Heart left ventricle (tissue), 16 donors: ENCODE results near the gene TSKU. TPM values are rescaled to one million over a fixed set of nuclear protein-coding genes. Genes with fewer than 3 reads are reported as not detected.
A peak's percentile ranks its signal among the peaks of the same experiment; 100 is the strongest.

Experiments used
- ATAC-seq, 4 donors: fragments of 200-7000 bp; cut with Tn5 transposase; one replicate each; pipeline ENCODE4 v1.9.1; 2020 to 2022; ENCODE audit warnings: moderate library complexity in 4 of 4, mild to moderate bottlenecking in 3 of 4, moderate number of reproducible peaks in 1 of 4
- DNase-seq, 5 donors: peaks; one replicate each; pipeline ENCODE4 v3.0.0-alpha.2; 2020
- H3K27ac ChIP-seq, 12 donors: fragments of 200-600 bp; sonication (generic) in 4 of 12; one replicate each; pipeline versions ENCODE4 v1.5.0 to v1.8.0; 2016 to 2022; ENCODE audit warnings: mild to moderate bottlenecking in 2 of 12
- H3K27me3 ChIP-seq, 9 donors: fragments of 200-600 bp; sonication (generic) in 2 of 9; one replicate each; pipeline versions ENCODE4 v1.5.1 to v1.8.0; 2016 to 2022; ENCODE audit warnings: mild to moderate bottlenecking in 3 of 9
- H3K36me3 ChIP-seq, 9 donors: fragments of 200-600 bp; sonication (generic) in 2 of 9; one replicate each; pipeline versions ENCODE4 v1.5.0 to v1.8.0; 2018 to 2022; ENCODE audit warnings: mild to moderate bottlenecking in 2 of 9
- H3K4me1 ChIP-seq, 12 donors: fragments of 200-600 bp; sonication (generic) in 4 of 12; one replicate each; pipeline versions ENCODE4 v1.5.0 to v1.8.0; 2016 to 2022; ENCODE audit warnings: mild to moderate bottlenecking in 3 of 12
- H3K4me3 ChIP-seq, 12 donors: fragments of 200-600 bp; sonication (generic) in 4 of 12; one replicate each; pipeline versions ENCODE4 v1.5.0 to v1.8.0; 2017 to 2022; ENCODE audit warnings: mild to moderate bottlenecking in 9 of 12, moderate library complexity in 4 of 12
- H3K9me3 ChIP-seq, 12 donors: fragments of 200-600 bp; sonication (generic) in 4 of 12; one replicate each; pipeline versions ENCODE4 v1.5.0 to v1.8.0; 2016 to 2022; ENCODE audit warnings: mild to moderate bottlenecking in 1 of 12
- POLR2A ChIP-seq, 2 donors: fragments of 450-650 bp; IDR thresholded peaks; one replicate each; pipeline ENCODE4 v1.6.1; 2017; ENCODE audit warnings: antibody characterized with exemption in 2 of 2, mild to moderate bottlenecking in 2 of 2, moderate library complexity in 2 of 2
- WGBS, 4 donors: extraction: QIAGEN DNeasy Blood & Tissue Kit in 2 of 4; methylation state at CpG; one replicate each; pipeline versions ENCODE4 v1.1.5 to v1.1.7; 2013 to 2018; 5-methylcytosine and 5-hydroxymethylcytosine counted together
- intact Hi-C, 10 donors: fragments of 100-400 bp; cut with DNase I; formaldehyde crosslinking; loops; one replicate each; pipeline versions ENCODE4 v1.11.1 to v1.14.2; 2022
- polyA plus RNA-seq, 2 donors: library from polyadenylated mRNA; stranded (reverse); fragments of 200-250 nt; gene quantifications; one replicate each; pipeline ENCODE4 v1.2.3, GENCODE V29; 2013
- total RNA-seq, 9 donors: library from RNA; depleted of rRNA in 2 of 9; stranded (reverse); fragments of >200 nt in 2 of 9; fragmentation: NEBNext Ultra II Directional in 3 of 9; extraction: Animal tissue kit (Norgen Biotek cat#: 25700) in 3 of 9; gene quantifications; one replicate each; pipeline versions ENCODE4 v1.1.0 to v1.2.4, GENCODE V29; 2016 to 2023
- TF ChIP-seq, protein P1 (sequence below), 12 donors: fragments of 200-600 bp; sonication (generic) in 4 of 12; IDR thresholded peaks; one replicate each; pipeline versions ENCODE4 v1.5.0 to v1.8.0; 2018 to 2022; ENCODE audit warnings: antibody characterized with exemption in 12 of 12, mild to moderate bottlenecking in 5 of 12
- donor health status: ischemic (EF 13 %, LVEDD 7.1; RV severe dilation, severe dysfunction).
- donor health status: healthy with polysubstance abuse.
- donor health status: DM: no; HTN: yes; CAD: no.
- donor health status: DM: no; HTN: no; CAD: no.
- donor health status: ischemic (EF 25% LVEDD 6.9; RV normal size, moderate dysfunction).
- donor health status: ischemic (EF 25% LVEDD 5.7; RV mildly dilated, moderate dysfunction).
- donor health status: healthy.
- donor health status: DM: yes; HTN: yes; CAD: no.
- donor health status: ischemic (EF 35%, LVEDD 5.7; RV mildly dilated, moderate dysfunction).
- donor health status: nonischemic (EF 11% LVEDD 7.7; RV severe dilation, severe dysfunction).
- donor health status: DM: yes; HTN: yes; CAD: no.
- donor health status: PGD.
- donor health status: ischemic (EF 29% LVEDD 5.4; RV normal size, mild dysfunction).
- donor health status: nonischemic (EF 23%, LVEDD 6.1; RV moderate dilation, normal function).

TSKU gene
- total and polyA plus RNA-seq, 11 donors = 4.5 to 39.8 (median 11.2) TPM

DNA sequence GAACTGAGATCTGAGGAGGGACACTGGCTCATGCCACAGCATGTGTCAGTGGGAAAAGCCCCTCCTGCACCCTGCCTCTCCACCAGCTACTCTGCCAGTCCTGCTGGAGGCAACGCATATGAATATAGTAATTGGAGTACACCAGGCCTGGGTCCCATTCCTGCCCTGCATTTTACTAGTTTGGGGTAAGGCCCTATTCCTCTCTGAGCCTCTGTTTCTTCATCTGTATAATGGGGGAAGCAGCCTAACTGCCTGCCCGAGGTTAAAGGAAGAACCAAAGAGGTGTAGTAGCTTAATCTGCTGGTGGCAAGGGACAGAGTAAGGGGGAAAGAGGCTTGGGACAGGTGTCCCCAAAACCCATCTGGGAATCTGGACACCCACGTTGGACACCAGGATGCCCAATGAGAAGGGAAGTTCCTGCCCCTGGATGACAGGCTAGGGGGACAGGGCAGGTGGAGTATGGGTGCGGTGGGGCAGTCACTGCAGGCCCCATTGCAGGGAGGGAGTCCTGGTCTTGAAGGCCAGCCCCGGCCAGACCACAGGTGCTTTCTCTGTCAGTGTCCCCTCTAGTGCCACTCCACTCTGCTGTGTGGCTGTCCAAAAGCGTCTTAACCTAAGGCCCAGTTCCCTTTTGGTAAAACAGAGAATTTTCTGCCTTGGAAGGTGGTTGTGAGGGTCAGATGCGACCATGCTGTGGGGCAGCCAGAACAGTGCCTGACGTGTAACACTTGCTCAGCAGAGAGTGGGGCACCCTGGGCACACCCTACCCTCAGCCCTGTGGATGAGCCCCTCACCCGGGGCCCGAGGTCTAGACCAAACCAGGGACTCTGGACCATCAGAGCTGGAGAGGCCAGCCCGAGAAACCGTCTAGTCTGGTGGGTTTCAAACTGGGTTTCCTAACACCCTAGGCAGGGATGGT lies 11.5 kb downstream of the TSKU start:
- Histone ChIP-seq H3K9me3 (peaks cover 0 to 12% (median 0%) of the 10 kb centered on the region in 12 donors), H3K4me3 (no peak overlapping the region), H3K36me3 (peaks cover 0 to 17% (median 6%) of the 10 kb centered on the region in 9 donors), H3K4me1 (peaks cover 0 to 43% (median 20%) of the 10 kb centered on the region in 12 donors), H3K27me3 (no peaks in the 10 kb centered on the region), H3K27ac (peak overlapping the region in 2 of 12 donors; percentile 23 to 28)
- peak in 3 of 5 donors; percentile 2 to 40 (median 13) for DNase-seq
- TF ChIP-seq, protein P1, sequence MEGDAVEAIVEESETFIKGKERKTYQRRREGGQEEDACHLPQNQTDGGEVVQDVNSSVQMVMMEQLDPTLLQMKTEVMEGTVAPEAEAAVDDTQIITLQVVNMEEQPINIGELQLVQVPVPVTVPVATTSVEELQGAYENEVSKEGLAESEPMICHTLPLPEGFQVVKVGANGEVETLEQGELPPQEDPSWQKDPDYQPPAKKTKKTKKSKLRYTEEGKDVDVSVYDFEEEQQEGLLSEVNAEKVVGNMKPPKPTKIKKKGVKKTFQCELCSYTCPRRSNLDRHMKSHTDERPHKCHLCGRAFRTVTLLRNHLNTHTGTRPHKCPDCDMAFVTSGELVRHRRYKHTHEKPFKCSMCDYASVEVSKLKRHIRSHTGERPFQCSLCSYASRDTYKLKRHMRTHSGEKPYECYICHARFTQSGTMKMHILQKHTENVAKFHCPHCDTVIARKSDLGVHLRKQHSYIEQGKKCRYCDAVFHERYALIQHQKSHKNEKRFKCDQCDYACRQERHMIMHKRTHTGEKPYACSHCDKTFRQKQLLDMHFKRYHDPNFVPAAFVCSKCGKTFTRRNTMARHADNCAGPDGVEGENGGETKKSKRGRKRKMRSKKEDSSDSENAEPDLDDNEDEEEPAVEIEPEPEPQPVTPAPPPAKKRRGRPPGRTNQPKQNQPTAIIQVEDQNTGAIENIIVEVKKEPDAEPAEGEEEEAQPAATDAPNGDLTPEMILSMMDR (IDR thresholded peaks at IDR 0.05) = no peak
- no peak for TF ChIP-seq POLR2A (IDR thresholded peaks at IDR 0.05)
- WGBS, 4 donors = 84 to 96% (median 92%) methylated on average over 8 to 12 of the region's 12 CpGs
- intact Hi-C loops = loop anchor here in 1 of 10 donors (10.0 kb wide), 1 partner anchor 290 kb away; no protein-coding TSS in a partner anchor
- ATAC-seq = no peak

DNA sequence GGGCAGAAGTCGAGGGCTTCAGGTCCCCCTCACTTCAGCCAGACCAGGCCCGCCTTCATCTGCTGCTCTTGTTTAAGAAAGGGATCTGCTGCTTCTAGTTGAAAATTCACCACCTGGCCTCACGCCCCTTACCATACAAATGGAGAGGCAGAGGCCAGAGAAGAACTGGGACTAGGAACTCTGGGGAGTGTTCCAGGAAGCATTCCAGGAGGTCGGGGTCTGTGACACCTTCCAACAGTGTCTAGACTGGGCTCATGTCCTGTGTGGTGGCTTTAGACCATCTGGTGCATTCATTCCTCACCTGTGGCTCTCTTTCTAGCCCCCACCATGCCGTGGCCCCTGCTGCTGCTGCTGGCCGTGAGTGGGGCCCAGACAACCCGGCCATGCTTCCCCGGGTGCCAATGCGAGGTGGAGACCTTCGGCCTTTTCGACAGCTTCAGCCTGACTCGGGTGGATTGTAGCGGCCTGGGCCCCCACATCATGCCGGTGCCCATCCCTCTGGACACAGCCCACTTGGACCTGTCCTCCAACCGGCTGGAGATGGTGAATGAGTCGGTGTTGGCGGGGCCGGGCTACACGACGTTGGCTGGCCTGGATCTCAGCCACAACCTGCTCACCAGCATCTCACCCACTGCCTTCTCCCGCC lies 12.3 kb downstream of the TSKU start:
- Histone ChIP-seq H3K4me1 (peaks cover 0 to 41% (median 20%) of the 10 kb centered on the region in 12 donors), H3K9me3 (peaks cover 0 to 9% (median 0%) of the 10 kb centered on the region in 12 donors), H3K36me3 (peaks cover 0 to 17% (median 6%) of the 10 kb centered on the region in 9 donors), H3K27ac (no peak overlapping the region), H3K27me3 (no peaks in the 10 kb centered on the region), H3K4me3 (no peak overlapping the region)
- ATAC-seq (no peak), DNase-seq (peak in 2 of 5 donors; percentile 4 to 18)
- intact Hi-C loops = loop anchor here in 1 of 10 donors (10.0 kb wide), 1 partner anchor 289 kb away; no protein-coding TSS in a partner anchor
- no peak for TF ChIP-seq POLR2A (IDR thresholded peaks at IDR 0.05)
- WGBS, 4 donors = 83 to 90% (median 88%) methylated on average over 17 to 21 of the region's 21 CpGs

DNA sequence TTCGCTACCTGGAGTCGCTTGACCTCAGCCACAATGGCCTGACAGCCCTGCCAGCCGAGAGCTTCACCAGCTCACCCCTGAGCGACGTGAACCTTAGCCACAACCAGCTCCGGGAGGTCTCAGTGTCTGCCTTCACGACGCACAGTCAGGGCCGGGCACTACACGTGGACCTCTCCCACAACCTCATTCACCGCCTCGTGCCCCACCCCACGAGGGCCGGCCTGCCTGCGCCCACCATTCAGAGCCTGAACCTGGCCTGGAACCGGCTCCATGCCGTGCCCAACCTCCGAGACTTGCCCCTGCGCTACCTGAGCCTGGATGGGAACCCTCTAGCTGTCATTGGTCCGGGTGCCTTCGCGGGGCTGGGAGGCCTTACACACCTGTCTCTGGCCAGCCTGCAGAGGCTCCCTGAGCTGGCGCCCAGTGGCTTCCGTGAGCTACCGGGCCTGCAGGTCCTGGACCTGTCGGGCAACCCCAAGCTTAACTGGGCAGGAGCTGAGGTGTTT lies 12.8 kb downstream of the TSKU start:
- Histone ChIP-seq H3K9me3 (peaks cover 0 to 3% (median 0%) of the 10 kb centered on the region in 12 donors), H3K27ac (no peak overlapping the region), H3K4me1 (peaks cover 0 to 41% (median 20%) of the 10 kb centered on the region in 12 donors), H3K4me3 (no peak overlapping the region), H3K27me3 (no peaks in the 10 kb centered on the region), H3K36me3 (peaks cover 0 to 17% (median 6%) of the 10 kb centered on the region in 9 donors)
- TF ChIP-seq, protein P1 (IDR thresholded peaks at IDR 0.05) = no peak
- no peak for TF ChIP-seq POLR2A (IDR thresholded peaks at IDR 0.05)
- intact Hi-C loops = loop anchor here in 1 of 10 donors (10.0 kb wide), 1 partner anchor 289 kb away; no protein-coding TSS in a partner anchor
- WGBS, 4 donors = 92 to 96% (median 95%) methylated on average over 23 to 26 of the region's 26 CpGs
- ATAC-seq (no peak), DNase-seq (peak in 2 of 5 donors; percentile 2 to 13)

DNA sequence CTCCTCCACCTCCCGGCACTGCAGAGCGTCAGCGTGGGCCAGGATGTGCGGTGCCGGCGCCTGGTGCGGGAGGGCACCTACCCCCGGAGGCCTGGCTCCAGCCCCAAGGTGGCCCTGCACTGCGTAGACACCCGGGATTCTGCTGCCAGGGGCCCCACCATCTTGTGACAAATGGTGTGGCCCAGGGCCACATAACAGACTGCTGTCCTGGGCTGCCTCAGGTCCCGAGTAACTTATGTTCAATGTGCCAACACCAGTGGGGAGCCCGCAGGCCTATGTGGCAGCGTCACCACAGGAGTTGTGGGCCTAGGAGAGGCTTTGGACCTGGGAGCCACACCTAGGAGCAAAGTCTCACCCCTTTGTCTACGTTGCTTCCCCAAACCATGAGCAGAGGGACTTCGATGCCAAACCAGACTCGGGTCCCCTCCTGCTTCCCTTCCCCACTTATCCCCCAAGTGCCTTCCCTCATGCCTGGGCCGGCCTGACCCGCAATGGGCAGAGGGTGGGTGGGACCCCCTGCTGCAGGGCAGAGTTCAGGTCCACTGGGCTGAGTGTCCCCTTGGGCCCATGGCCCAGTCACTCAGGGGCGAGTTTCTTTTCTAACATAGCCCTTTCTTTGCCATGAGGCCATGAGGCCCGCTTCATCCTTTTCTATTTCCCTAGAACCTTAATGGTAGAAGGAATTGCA lies 13.5 kb downstream of the TSKU start:
- Histone ChIP-seq H3K27me3 (no peaks in the 10 kb centered on the region), H3K36me3 (peaks cover 0 to 17% (median 6%) of the 10 kb centered on the region in 9 donors), H3K27ac (no peak overlapping the region), H3K9me3 (no peaks in the 10 kb centered on the region), H3K4me1 (peaks cover 0 to 39% (median 20%) of the 10 kb centered on the region in 12 donors), H3K4me3 (no peak overlapping the region)
- peak in 1 of 5 donors; percentile 3 for DNase-seq
- TF ChIP-seq, protein P1 (IDR thresholded peaks at IDR 0.05) = no peak
- no peak for TF ChIP-seq POLR2A (IDR thresholded peaks at IDR 0.05)
- WGBS, 4 donors = 89 to 97% (median 94%) methylated on average over 10 to 20 of the region's 20 CpGs
- intact Hi-C loops = loop anchor here in 1 of 10 donors (10.0 kb wide), 1 partner anchor 288 kb away; no protein-coding TSS in a partner anchor
- ATAC-seq = no peak
